Measurements from ENCODE around the gene SULT1C4. TPM values are rescaled to one million over a fixed set of nuclear protein-coding genes. Genes with fewer than 3 reads are reported as not detected.

The SULT1C4 gene
- total RNA-seq, 1 experiment from 2014 or later, result not detected

DNA sequence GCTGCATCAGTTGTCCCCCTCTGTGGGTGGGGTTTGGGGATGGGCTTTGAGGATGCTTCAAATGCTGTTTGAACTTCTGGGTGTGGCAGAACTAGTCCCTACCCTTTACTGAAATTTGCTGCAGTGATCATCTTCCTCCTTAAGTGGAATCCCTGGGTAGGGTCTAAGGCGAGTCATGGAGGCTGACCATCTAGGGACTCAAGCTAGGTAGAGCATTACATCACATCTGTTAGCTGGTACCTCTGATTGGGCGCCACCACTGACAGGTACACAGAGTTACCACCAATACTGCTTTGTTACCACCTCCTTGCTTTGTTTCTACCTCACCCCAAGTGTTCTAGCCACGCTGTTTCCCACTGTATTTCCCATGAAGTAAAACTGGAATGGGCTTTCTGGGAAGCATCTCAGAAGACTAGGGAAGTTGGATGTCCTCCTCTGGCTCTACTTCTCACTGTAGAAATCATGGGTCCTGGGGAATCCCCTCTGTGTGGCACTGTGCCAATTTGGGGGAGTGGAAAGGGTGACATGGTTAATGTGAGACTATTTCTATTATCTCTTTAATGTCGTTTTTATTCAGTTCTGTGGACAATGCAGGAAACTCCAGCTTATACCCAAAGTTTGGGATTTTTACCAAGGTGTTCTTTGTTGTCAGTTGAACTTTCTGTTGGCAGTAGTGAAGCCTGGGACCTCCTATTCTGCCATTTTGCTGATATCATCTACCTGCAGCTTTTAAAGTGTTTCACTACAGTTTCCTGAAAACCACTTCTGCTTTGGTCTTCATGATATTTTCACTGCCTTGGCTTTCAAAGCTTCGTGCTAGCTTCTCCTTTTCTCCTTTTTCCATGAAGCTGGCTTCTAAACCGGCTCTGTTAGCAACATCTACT lies 14.5 kb upstream of the SULT1C4 start:
- no TSS peak for BruUV-seq (replicated peaks)
- Histone ChIP-seq H3K9me3 (ENCODE audit: control insufficient read depth, insufficient read depth, low read depth, low read length) (no peaks in the 10 kb centered on the region), H3K4me3 (ENCODE audit: low read depth in 2 of 2, low read length in 2 of 2) (no peak overlapping the region), H3K36me3 (ENCODE audit: control insufficient read depth, insufficient read depth, low read length) (no peaks in the 10 kb centered on the region), H3K27me3 (ENCODE audit: control insufficient read depth, insufficient read depth, low read length) (no peaks in the 10 kb centered on the region), H3K27ac (ENCODE audit: low read length) (no peak overlapping the region), H3K4me1 (ENCODE audit: control insufficient read depth, insufficient read depth, low read length) (no peaks in the 10 kb centered on the region)
- DNase-seq (ENCODE audit: low read depth, low spot score) (no peak), ATAC-seq (no peak)
- CTCF ChIA-PET, result interaction anchor here (0.6 kb wide), 1 partner anchor 112 kb away, joined by 4 read pairs; no protein-coding TSS in a partner anchor
- intact Hi-C loops (cut with micrococcal nuclease; ENCODE audit: unreplicated experiment), result no loop called here
- POLR2A ChIA-PET, result no interaction called here
- in situ Hi-C loops (cut with HindIII; ENCODE audit: low pct_unique_long_range_greater_than_20kb, low sequenced_read_pairs), result no loop called here
- TF ChIP-seq REST (IDR thresholded peaks at IDR 0.05; ENCODE audit: insufficient read depth in 1 of 2, low read depth in 2 of 2, low read length in 1 of 2), result no peak
- TF ChIP-seq, protein P1, sequence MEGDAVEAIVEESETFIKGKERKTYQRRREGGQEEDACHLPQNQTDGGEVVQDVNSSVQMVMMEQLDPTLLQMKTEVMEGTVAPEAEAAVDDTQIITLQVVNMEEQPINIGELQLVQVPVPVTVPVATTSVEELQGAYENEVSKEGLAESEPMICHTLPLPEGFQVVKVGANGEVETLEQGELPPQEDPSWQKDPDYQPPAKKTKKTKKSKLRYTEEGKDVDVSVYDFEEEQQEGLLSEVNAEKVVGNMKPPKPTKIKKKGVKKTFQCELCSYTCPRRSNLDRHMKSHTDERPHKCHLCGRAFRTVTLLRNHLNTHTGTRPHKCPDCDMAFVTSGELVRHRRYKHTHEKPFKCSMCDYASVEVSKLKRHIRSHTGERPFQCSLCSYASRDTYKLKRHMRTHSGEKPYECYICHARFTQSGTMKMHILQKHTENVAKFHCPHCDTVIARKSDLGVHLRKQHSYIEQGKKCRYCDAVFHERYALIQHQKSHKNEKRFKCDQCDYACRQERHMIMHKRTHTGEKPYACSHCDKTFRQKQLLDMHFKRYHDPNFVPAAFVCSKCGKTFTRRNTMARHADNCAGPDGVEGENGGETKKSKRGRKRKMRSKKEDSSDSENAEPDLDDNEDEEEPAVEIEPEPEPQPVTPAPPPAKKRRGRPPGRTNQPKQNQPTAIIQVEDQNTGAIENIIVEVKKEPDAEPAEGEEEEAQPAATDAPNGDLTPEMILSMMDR (IDR thresholded peaks at IDR 0.05), result no peak
- no peak for TF ChIP-seq SIN3A (IDR thresholded peaks at IDR 0.05; ENCODE audit: borderline replicate concordance, insufficient read depth, low read depth, low read length)
- TF ChIP-seq POLR2AphosphoS5 (IDR thresholded peaks at IDR 0.05; ENCODE audit: low read depth, low read length), result no peak
- TF ChIP-seq TCF7L2 (IDR thresholded peaks at IDR 0.05; ENCODE audit: low read depth, low read length), result no peak

GRCh38 chr2:108363908-108364225 lies 13.9 kb upstream of the SULT1C4 start:
- intact Hi-C loops (cut with micrococcal nuclease; ENCODE audit: unreplicated experiment), result no loop called here

More at GRCh38 chr2:108363908-108364225, 13.9 kb upstream of the SULT1C4 start:
- H3K4me3 ChIP-seq (ENCODE audit: low read depth in 2 of 2, low read length in 2 of 2), result no peak overlapping the region
- no TSS peak for BruUV-seq (replicated peaks)
- TF ChIP-seq, protein P1 (IDR thresholded peaks at IDR 0.05), result no peak
- TF ChIP-seq SIN3A (IDR thresholded peaks at IDR 0.05; ENCODE audit: borderline replicate concordance, insufficient read depth, low read depth, low read length), result no peak
- no peak overlapping the region for H3K27ac ChIP-seq (ENCODE audit: low read length)
- H3K27me3 ChIP-seq (ENCODE audit: control insufficient read depth, insufficient read depth, low read length), result no peaks in the 10 kb centered on the region
- ChIA-PET POLR2A (no interaction called here), CTCF (no interaction called here)
- in situ Hi-C loops (cut with HindIII; ENCODE audit: low pct_unique_long_range_greater_than_20kb, low sequenced_read_pairs), result no loop called here
- no peak for ATAC-seq
- H3K9me3 ChIP-seq (ENCODE audit: control insufficient read depth, insufficient read depth, low read depth, low read length), result no peaks in the 10 kb centered on the region
- no peak for DNase-seq (ENCODE audit: low read depth, low spot score)
- no peaks in the 10 kb centered on the region for H3K4me1 ChIP-seq (ENCODE audit: control insufficient read depth, insufficient read depth, low read length)
- no peaks in the 10 kb centered on the region for H3K36me3 ChIP-seq (ENCODE audit: control insufficient read depth, insufficient read depth, low read length)

Data from Panc1 (cell line).